Measurements from ENCODE around the gene ENGASE.

- TF ChIP-seq MECOM (CRISPR knock-in tag; IDR thresholded peaks at IDR 0.05) (no peak), ZNF75A (CRISPR knock-in tag; IDR thresholded peaks at IDR 0.05) (no peak), CUX1 (CRISPR knock-in tag; IDR thresholded peaks at IDR 0.05) (no peak), TCF3 (CRISPR knock-in tag; IDR thresholded peaks at IDR 0.05) (no peak), ZNF785 (CRISPR knock-in tag; IDR thresholded peaks at IDR 0.05) (no peak), L3MBTL2 (IDR thresholded peaks at IDR 0.05) (no peak), CTCF (IDR thresholded peaks at IDR 0.05 in 2 of 3, conservative IDR thresholded peaks at IDR 0.05 in 1 of 3; ENCODE audit: insufficient read depth in 2 of 3, low read depth in 1 of 3, low read length in 3 of 3) (no peak), E2F1 (CRISPR knock-in tag; IDR thresholded peaks at IDR 0.05) (no peak), BHLHE40 (IDR thresholded peaks at IDR 0.05; ENCODE audit: low read length) (no peak)
- TF ChIP-seq, protein P1, sequence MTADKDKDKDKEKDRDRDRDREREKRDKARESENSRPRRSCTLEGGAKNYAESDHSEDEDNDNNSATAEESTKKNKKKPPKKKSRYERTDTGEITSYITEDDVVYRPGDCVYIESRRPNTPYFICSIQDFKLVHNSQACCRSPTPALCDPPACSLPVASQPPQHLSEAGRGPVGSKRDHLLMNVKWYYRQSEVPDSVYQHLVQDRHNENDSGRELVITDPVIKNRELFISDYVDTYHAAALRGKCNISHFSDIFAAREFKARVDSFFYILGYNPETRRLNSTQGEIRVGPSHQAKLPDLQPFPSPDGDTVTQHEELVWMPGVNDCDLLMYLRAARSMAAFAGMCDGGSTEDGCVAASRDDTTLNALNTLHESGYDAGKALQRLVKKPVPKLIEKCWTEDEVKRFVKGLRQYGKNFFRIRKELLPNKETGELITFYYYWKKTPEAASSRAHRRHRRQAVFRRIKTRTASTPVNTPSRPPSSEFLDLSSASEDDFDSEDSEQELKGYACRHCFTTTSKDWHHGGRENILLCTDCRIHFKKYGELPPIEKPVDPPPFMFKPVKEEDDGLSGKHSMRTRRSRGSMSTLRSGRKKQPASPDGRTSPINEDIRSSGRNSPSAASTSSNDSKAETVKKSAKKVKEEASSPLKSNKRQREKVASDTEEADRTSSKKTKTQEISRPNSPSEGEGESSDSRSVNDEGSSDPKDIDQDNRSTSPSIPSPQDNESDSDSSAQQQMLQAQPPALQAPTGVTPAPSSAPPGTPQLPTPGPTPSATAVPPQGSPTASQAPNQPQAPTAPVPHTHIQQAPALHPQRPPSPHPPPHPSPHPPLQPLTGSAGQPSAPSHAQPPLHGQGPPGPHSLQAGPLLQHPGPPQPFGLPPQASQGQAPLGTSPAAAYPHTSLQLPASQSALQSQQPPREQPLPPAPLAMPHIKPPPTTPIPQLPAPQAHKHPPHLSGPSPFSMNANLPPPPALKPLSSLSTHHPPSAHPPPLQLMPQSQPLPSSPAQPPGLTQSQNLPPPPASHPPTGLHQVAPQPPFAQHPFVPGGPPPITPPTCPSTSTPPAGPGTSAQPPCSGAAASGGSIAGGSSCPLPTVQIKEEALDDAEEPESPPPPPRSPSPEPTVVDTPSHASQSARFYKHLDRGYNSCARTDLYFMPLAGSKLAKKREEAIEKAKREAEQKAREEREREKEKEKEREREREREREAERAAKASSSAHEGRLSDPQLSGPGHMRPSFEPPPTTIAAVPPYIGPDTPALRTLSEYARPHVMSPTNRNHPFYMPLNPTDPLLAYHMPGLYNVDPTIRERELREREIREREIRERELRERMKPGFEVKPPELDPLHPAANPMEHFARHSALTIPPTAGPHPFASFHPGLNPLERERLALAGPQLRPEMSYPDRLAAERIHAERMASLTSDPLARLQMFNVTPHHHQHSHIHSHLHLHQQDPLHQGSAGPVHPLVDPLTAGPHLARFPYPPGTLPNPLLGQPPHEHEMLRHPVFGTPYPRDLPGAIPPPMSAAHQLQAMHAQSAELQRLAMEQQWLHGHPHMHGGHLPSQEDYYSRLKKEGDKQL (CRISPR knock-in tag; IDR thresholded peaks at IDR 0.05; ENCODE audit: borderline replicate concordance): no peak
These were observed 27.2 kb upstream of the ENGASE start for GRCh38 chr17:79047291-79047920.
